GM12873 (cell line): ENCODE results near the gene CCDC12.

ENCODE experiments used
- CTCF ChIP-seq: IDR thresholded peaks from 2 replicates; pipeline ENCODE4 v1.5.1; 2012; ENCODE audit warnings: low read depth, mild to moderate bottlenecking, moderate library complexity, low read length, control low read depth; ENCODE audit not compliant: insufficient read depth; ENCODE audit errors: missing control alignments

Gene CCDC12

GRCh38 chr3:46970391-46971091 lies 6.0 kb downstream of the CCDC12 start:
- TF ChIP-seq CTCF = no peak

- no peak for TF ChIP-seq CTCF
Observed at GRCh38 chr3:46968783-46969428, 7.6 kb downstream of the CCDC12 start.

GRCh38 chr3:46966811-46967210 lies 9.7 kb downstream of the CCDC12 start:
- TF ChIP-seq CTCF = peak; percentile 15

- no peak for TF ChIP-seq CTCF
Observed at GRCh38 chr3:46965151-46965550, 11.4 kb downstream of the CCDC12 start.

- TF ChIP-seq CTCF = no peak
Observed at GRCh38 chr3:46962990-46963389, 13.6 kb downstream of the CCDC12 start.

- no peak for TF ChIP-seq CTCF
Observed at GRCh38 chr3:46962427-46962826, 14.1 kb downstream of the CCDC12 start.

- TF ChIP-seq CTCF = no peak
Observed at GRCh38 chr3:46960835-46961234, 15.7 kb downstream of the CCDC12 start.
